Bladder microvascular endothelial cell (primary cell): ENCODE measurements around the gene CD28. TPM values are rescaled to one million over a fixed set of nuclear protein-coding genes. Genes with fewer than 3 reads are reported as not detected.

Experiments
- total RNA-seq: library from RNA; depleted of rRNA; stranded (reverse); fragments of >200 nt; gene quantifications from 2 replicates; pipeline ENCODE4 v1.2.3, GENCODE V29; 2014

CD28 gene
- total RNA-seq = under 0.01 TPM in 1 of 2 replicates, not detected in the other

GRCh38 chr2:203706403-203706802, at the start of gene CD28:
CD28 (plus strand) TSS chr2:203706639; CDS start chr2:203706697, 58 bp downstream.

Other genes with a start within 250 kb of the CD28 start
- 26.7 and 52.6 TPM in 2 replicates for gene RAPH1, start 171.3 kb upstream of the CD28 start, total RNA-seq
- gene CTLA4, start 161.1 kb downstream of the CD28 start, total RNA-seq = 0.16 TPM in 1 of 2 replicates, not detected in the other
- gene ICOS, start 230.1 kb downstream of the CD28 start, total RNA-seq = not detected in 2 replicates